Brain microvascular endothelial cell (primary cell): ENCODE measurements around the gene MED12L.

Experiments used
- DNase-seq: peaks from one replicate; pipeline ENCODE4 v3.0.0-alpha.2; 2020
- H3K27ac ChIP-seq: fragments of 250-450 bp; sonication (Bioruptor Pico); 2 replicates; pipeline ENCODE4 v1.5.1; 2020; ENCODE audit warnings: mild to moderate bottlenecking, moderate library complexity
- H3K27me3 ChIP-seq: fragments of 250-450 bp; sonication (Bioruptor Pico); replicated peaks from 2 replicates; pipeline ENCODE4 v1.5.1; 2020; ENCODE audit warnings: mild to moderate bottlenecking
- H3K36me3 ChIP-seq: fragments of 250-450 bp; sonication (Bioruptor Pico); replicated peaks from 2 replicates; pipeline ENCODE4 v1.5.1; 2020; ENCODE audit warnings: mild to moderate bottlenecking
- H3K4me3 ChIP-seq: 2 replicates; pipeline ENCODE4 v1.5.1; 2011; ENCODE audit warnings: low read depth, mild to moderate bottlenecking, control low read depth, low read length, moderate library complexity
- in situ Hi-C: cut with HindIII; loops from 2 replicates; pipeline ENCODE4 v1.10.0; 2017; ENCODE audit warnings: low sequenced_read_pairs, low pct_ligation_motif_present
- TF ChIP-seq, protein P1 (sequence below): IDR thresholded peaks from 2 replicates; pipeline ENCODE4 v1.5.1; 2011; ENCODE audit warnings: low read depth, mild to moderate bottlenecking, moderate library complexity, low read length, control low read depth, inconsistent platforms; ENCODE audit errors: missing control alignments

MED12L gene

DNA sequence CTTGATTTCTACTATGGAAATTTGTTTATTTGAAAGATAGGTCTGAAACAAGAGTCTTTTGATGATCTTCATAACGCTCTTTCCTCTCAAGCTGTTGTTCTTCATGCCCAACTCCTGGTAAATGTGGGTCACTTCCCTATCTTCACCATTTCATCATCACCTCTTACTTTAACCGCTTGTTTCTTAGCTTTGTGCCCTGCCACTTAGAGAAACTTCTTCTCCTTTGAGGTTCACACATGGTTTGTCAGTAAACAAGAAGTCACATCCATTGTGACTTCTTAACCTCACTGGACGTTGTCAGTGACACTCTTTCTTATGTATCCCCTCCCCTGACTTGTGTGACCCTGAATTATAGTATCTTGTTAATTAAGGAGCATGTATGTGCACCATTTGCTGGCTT is 260.8 kb downstream of the MED12L start:
- no peaks in the 10 kb centered on the region for H3K27me3 ChIP-seq
- DNase-seq: no peak
- no peaks in the 10 kb centered on the region for H3K36me3 ChIP-seq
- in situ Hi-C loops: no loop called here
- TF ChIP-seq, protein P1, sequence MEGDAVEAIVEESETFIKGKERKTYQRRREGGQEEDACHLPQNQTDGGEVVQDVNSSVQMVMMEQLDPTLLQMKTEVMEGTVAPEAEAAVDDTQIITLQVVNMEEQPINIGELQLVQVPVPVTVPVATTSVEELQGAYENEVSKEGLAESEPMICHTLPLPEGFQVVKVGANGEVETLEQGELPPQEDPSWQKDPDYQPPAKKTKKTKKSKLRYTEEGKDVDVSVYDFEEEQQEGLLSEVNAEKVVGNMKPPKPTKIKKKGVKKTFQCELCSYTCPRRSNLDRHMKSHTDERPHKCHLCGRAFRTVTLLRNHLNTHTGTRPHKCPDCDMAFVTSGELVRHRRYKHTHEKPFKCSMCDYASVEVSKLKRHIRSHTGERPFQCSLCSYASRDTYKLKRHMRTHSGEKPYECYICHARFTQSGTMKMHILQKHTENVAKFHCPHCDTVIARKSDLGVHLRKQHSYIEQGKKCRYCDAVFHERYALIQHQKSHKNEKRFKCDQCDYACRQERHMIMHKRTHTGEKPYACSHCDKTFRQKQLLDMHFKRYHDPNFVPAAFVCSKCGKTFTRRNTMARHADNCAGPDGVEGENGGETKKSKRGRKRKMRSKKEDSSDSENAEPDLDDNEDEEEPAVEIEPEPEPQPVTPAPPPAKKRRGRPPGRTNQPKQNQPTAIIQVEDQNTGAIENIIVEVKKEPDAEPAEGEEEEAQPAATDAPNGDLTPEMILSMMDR: no peak
- H3K4me3 ChIP-seq: no peak overlapping the region
- H3K27ac ChIP-seq: no peak overlapping the region

DNA sequence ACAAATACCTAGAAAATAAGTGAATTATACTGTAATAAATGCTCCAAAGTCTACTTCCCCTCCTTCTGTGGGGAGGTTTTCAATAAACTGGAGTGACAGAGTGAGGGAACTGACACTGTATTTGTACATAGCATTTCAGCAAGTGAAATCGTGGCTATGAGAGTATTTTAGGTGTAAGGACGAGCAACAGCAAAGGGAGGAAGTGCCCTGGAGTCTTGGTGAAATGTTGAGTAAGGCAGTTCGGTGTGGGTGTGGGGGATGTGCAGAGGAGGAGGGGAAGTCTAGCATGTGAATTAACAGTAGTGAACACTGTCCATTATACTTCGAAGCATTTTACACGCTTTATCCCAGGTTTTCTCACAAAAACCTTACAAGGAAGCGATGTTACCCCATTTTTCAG is 262.0 kb downstream of the MED12L start:
- H3K4me3 ChIP-seq: no peak overlapping the region
- H3K27me3 ChIP-seq: no peaks in the 10 kb centered on the region
- no peak overlapping the region for H3K27ac ChIP-seq
- in situ Hi-C loops: no loop called here
- TF ChIP-seq, protein P1: no peak
- no peak for DNase-seq
- H3K36me3 ChIP-seq: no peaks in the 10 kb centered on the region

DNA sequence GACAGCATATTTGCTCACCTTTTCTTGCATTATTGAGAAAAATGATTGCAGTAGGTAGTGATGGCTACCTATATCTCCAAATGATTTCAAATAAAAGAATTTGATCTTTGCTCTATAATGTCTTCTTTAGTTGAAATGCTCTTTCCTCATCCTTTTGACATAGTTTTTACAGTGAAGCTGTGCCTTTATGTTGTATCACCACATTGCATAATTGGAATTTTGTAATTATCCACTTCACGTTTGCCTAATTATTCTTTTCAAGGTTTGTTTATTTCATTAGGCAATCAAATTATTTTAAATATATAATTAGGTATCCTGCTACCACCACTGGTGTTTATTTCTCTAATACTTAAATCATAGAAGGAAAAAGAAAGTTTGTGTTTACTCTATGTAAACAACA is 265.2 kb downstream of the MED12L start:
- no peak overlapping the region for H3K4me3 ChIP-seq
- no peak overlapping the region for H3K27ac ChIP-seq
- in situ Hi-C loops: no loop called here
- no peaks in the 10 kb centered on the region for H3K27me3 ChIP-seq
- H3K36me3 ChIP-seq: no peaks in the 10 kb centered on the region
- TF ChIP-seq, protein P1: no peak
- DNase-seq: no peak

DNA sequence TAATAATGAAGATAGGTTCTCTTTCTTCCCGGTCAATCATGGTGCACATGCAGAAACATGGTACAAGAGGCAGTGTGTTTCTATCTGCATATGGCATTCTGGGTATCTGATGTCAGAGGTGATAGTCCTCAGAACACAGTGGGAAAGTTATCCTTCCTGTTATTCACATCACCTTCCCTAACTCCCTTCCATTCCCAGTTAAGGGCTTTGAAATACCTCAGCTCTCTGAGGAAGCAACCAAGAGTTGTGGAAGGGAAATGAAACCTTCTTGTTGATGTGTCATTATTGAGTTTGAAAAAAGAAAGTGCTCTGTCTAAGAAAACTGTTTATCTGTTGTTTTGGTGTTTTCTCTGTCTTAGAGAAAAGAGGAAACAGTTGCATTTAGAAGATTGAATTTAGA is 265.8 kb downstream of the MED12L start:
- Histone ChIP-seq H3K27me3 (no peaks in the 10 kb centered on the region), H3K27ac (no peak overlapping the region)
- no peak for DNase-seq

GRCh38 chr3:151351648-151352047 is 266.2 kb downstream of the MED12L start:
- Histone ChIP-seq H3K27me3 (no peaks in the 10 kb centered on the region), H3K27ac (no peak overlapping the region), H3K36me3 (no peaks in the 10 kb centered on the region), H3K4me3 (no peak overlapping the region)
- in situ Hi-C loops: no loop called here
- TF ChIP-seq, protein P1: no peak
- no peak for DNase-seq

More for the DNA sequence above, 265.8 kb downstream of the MED12L start:
- Histone ChIP-seq H3K4me3 (no peak overlapping the region), H3K36me3 (no peaks in the 10 kb centered on the region)
- in situ Hi-C loops: no loop called here
- TF ChIP-seq, protein P1: no peak

GRCh38 chr3:151356794-151357462 is 271.5 kb downstream of the MED12L start:
- DNase-seq: peak; percentile 20
- in situ Hi-C loops: no loop called here
- H3K27me3 ChIP-seq: no peaks in the 10 kb centered on the region
- no peak overlapping the region for H3K4me3 ChIP-seq
- H3K36me3 ChIP-seq: no peaks in the 10 kb centered on the region
- TF ChIP-seq, protein P1: no peak
- no peak overlapping the region for H3K27ac ChIP-seq
